HG03045 (cell line): ENCODE data around the gene GRIK2.

Source experiments
- ATAC-seq: cut with Tn5 transposase; IDR thresholded peaks from one replicate; pipeline ENCODE4 v1.9.1; 2021; ENCODE audit warnings: mild to moderate bottlenecking, moderate library complexity; ENCODE audit not compliant: unreplicated experiment

The GRIK2 gene

GRCh38 chr6:101765281-101765680 is 371.8 kb downstream of the GRIK2 start:
- ATAC-seq, result no peak

GRCh38 chr6:101770116-101770515 is 376.6 kb downstream of the GRIK2 start:
- no peak for ATAC-seq

DNA sequence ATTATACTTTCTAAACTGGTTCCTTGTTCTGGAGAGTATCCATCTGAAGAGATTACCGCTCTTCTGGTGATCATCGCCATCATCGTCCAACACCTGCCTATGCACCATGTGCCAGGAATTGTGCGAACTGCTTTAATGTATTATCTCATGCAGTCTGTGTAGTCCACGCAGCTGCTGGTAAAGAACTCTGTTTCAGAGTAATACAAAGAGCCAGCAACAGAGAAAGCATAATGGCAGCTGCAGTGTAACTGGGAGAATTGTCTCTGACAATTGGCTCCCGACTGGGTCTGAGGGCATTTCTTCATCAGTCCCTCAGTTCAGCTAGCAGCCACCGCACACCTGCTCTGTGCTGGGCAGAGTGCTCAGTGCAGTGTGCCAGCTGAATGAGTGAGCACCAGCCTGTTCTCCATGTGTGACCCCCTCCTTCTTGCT is 383.4 kb downstream of the GRIK2 start:
- no peak for ATAC-seq

GRCh38 chr6:101777646-101778045 is 384.1 kb downstream of the GRIK2 start:
- no peak for ATAC-seq

- ATAC-seq, result no peak
These were observed 385.7 kb downstream of the GRIK2 start for GRCh38 chr6:101779051-101779844.

DNA sequence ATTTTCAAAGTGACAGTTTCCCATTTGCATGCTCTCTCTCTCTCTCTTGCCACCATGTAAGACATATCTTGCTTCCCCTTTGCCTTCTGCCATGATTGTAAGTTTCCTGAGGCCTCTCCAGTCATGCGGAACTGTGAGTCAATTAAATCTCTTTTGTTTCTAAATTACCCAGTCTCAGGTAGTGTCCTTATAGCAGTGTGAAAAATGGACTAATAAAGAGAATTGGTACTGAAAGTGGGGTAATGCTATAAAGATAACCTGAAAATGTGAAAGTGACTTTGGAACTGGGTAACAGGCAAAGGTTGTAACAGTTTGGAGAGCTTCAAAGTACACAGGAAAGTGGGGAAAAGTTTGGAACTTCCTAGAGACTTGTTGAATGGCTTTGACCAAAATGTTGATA is 389.8 kb downstream of the GRIK2 start:
- no peak for ATAC-seq

GRCh38 chr6:101784094-101784493 is 390.6 kb downstream of the GRIK2 start:
- ATAC-seq, result no peak

DNA sequence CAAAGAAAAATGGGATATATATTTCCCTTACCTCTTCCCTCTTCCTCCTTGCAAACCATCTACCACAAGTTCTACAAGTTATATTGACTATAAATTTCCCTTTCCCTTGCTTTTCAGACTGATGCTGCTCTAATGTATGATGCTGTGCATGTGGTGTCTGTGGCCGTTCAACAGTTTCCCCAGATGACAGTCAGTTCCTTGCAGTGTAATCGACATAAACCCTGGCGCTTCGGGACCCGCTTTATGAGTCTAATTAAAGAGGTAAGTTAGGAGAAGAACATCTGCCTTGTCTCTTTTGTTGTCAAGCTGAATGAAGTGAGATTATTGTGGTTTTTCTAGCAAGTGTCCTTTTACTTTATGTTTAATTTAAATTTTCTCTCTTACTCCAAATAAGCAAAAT is 406.0 kb downstream of the GRIK2 start:
- no peak for ATAC-seq

DNA sequence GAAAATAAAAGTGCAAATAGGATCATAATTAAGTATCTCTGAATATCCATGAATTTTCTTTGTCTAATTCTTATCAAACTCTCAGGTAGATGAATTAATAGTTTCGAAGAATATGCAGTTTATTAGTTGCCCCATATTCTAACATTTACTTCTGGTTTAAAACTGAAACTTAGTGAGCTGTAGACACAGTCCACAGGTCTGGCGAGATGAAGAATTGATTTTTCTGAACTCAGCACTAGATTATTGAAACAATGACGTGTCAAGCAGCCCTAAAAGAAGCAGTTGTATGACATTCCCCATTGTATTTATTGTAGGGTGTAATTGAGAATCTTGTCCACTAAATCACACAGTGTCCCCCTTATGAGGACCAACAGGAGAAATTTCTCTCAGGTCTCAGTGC is 407.1 kb downstream of the GRIK2 start:
- no peak for ATAC-seq

- no peak for ATAC-seq
These were observed 409.6 kb downstream of the GRIK2 start for GRCh38 chr6:101803136-101803535.

DNA sequence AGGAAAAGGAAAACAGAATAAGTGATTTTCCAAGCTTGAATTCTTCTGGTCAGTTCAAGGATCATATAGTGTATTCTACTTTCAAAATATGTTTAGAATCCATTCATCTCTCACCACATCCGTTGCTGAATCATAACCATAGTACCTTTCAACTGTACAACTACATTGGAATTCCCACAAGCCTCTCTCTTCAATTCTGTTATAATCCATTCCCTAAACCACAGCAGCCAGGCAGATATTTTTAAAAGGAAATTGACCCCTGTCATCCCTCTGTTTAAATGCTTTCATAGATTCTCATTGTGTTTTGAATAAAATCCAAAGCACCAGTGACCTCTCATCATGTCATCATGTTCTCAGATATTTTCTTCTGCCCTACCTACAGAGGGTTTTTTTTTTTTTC is 412.7 kb downstream of the GRIK2 start:
- no peak for ATAC-seq

DNA sequence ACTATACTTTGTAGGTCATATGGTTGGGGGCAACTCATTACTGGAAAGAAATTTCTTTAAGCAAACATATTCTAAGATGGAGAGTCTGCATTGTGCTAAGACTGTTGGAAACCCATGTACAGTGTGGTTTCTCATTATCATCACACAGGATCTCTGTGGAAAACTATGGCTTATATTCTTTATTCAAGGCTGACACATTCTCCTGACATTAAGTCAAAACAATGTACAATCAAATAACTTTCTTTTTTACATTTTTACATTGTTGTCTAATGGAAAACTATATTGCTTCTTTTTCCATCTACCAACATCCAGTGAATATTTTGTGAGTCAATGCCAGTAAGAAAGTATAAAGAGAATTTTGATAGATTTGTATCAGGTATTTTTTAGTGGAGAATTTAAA is 417.6 kb downstream of the GRIK2 start:
- ATAC-seq, result no peak

- ATAC-seq, result no peak
These were observed 423.2 kb downstream of the GRIK2 start for GRCh38 chr6:101816716-101817115.

DNA sequence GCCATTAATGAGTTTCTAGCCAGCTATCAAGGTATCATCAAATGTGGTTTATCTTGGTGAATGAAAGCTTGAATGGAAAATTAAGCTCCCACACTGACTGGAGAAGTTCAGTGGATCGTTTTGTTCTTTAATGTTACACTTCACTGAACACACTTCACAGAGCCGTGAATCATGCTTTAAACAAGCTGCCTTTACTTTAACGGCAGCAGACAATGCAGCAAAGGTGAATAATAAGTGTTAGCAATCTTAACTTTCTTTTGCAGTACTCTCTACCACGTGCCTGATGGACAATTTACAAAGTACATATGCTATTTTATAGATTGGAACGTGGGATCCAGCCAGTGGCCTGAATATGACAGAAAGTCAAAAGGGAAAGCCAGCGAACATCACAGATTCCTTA is 424.5 kb downstream of the GRIK2 start:
- no peak for ATAC-seq

DNA sequence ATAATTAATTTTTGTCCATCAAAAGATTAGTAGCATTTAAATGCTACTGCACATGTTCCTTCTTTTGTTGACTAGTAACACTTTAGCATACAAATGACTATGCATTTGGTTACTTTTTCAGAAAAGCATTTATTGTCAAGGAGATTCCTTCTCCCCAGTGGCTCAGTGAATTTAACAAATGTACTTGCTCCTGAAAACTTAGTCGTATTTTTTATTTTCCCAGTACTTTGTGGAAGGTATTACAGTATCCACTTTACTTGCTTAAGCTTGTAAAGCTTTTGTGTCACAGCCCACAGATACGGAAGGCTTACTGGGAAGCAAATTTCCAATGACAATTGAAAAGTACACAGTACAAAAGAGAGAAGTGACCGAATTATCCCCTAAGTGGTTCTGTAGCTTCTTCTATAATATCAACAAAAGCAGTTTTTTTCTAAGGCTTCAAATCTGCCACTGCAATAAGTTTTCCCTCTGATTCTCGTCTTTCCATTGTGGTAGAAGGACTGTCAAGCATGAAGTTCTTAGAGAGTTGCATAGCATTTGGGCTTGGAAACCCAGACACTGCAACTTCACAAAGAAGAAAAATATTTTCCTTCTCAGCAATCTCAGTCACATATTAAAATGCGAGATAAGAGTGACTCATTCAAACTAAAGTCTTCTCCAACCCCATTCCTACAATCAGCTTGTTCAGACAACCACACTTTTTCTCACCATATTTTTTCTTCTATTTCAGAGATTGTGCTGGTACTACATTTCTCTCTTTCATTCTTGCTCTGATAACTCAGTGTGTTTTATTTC is 431.2 kb downstream of the GRIK2 start:
- ATAC-seq, result no peak

DNA sequence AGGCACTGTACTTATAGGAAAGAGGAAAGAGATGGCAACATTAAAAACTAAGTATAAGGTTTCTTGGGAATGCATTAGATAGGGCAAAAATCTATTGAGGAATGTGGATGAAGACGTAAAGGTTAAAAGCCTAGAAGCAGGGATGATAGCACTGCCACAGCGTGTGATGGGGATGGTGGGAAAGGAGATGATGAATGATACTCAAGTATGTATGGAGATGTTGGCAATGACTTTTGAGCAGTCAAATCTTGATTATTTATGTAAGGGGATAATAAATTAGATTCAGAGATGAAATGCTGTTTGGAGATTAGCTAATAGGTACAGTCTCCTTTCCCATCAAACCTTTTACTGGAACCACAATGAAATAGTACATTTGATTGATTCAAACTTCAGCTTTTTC is 432.8 kb downstream of the GRIK2 start:
- no peak for ATAC-seq

DNA sequence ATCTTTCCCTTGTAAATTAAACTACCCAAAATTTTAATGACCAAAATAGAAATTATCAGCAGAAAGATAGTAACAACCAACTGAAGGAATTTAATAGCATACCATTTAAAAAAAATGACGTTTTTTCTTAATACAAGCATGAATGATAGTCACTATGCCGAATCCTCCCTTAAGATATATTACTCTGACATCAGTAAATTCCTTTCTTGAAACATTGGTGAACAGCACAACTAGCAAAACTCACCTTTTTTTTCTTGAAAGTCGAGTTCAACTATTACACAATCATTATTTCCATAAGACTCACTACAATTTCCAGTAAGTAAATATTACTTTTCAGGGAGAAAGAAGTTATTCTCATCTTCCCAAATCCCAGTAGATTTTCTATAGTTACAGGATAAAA is 433.2 kb downstream of the GRIK2 start:
- no peak for ATAC-seq

DNA sequence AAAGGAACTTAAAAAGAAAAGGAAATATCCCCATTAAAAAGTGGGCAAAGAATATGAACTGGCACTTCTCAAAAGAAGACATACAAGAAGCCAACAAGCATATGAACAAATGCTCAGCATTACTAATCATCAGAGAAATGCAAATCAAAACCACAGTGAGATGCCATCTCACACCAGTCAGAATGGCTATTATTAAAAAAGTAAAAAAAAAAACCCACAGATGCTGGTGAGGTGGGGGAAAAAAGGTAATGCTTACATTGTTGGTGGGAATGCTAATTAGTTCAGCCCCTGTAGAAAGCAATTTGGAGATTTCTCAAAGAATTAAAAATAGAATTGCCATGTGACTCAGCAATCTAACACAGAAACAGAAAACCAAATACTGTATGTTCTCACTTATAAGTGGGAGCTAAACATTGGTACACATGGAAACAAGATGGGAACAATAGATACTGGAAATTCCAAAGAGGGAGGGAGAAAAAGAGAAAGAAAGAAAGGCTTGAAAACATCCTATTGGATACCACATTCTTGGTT is 437.1 kb downstream of the GRIK2 start:
- no peak for ATAC-seq

GRCh38 chr6:101832371-101832770 is 438.9 kb downstream of the GRIK2 start:
- ATAC-seq, result no peak

DNA sequence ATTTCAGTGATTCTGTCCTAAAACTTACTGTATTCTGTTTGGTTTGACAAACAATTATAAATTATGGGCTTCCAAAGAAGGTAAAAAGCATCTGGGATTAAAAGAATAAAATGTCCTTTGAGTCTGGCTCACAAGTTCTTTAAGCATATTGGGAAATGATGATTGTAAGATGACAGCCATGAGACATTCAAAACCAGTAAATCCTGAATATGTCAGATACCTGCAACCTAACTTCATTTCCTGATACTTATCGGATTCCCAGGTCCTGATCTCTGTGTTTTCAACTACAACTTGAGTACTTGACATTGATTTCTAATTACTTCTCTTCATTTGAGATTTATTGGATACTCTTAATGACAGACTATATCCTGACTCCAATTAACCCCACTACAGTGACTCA is 446.6 kb downstream of the GRIK2 start:
- ATAC-seq, result no peak

GRCh38 chr6:101845172-101845571 is 451.7 kb downstream of the GRIK2 start:
- peak; percentile 65 for ATAC-seq

DNA sequence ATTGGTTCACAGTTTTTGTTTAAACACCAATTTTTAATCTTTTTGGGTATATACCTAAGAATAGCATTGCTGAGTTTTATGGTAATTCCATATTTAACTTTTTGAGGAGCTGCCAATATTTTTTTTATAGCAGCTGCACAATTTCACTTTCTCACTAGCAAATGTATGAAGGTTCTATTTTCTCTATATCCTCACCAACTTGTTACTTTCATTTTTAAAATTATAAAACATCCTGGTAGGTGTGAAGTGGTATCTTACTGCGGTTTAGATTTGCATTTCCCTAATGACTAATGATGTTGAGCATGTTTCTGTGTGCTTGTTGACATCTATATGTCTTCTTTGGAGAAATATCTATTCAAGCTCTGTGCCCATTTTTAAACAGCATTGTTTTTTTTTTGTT is 452.1 kb downstream of the GRIK2 start:
- peak; percentile 74 for ATAC-seq
